Measurements from ENCODE around the gene TNFRSF1B. TPM values are rescaled to one million over a fixed set of nuclear protein-coding genes. Genes with fewer than 3 reads are reported as not detected.
A peak's percentile ranks its signal among the peaks of the same experiment; 100 is the strongest.

Gene TNFRSF1B
- total RNA-seq, 4 donors from 2014 or later, result 37.1 to 92.8 (median 64.0) TPM

DNA sequence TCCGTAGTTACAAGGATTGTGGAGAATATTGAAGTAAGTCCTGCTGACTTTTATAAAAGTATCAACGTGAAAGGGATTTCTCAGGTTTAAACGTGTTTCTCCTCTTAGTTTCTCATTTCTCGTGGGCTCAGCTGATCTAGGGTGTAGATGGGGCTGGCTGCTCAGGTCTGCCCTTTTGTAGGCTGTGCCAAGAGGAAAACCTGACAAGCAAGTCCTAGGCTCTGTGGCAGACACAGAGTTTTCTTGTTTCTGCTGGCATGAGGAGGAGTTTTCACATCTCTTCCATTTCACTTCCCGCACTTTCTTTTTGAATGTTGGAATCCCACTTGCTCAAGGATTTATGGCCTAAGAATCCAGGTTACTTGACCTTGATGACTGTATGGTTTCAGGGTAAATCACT, 77.8 kb downstream of the TNFRSF1B start:
- no peaks in the 10 kb centered on the region for H3K27me3 ChIP-seq
- TF ChIP-seq CTCF (IDR thresholded peaks at IDR 0.05) (no peak), POLR2A (IDR thresholded peaks at IDR 0.05) (no peak)
- no peak overlapping the region for H3K27ac ChIP-seq
- peaks cover 0 to 72% (median 4%) of the 10 kb centered on the region in 3 donors for H3K36me3 ChIP-seq
- DNase-seq, result no peak
- no peak overlapping the region for H3K4me3 ChIP-seq
- H3K9me3 ChIP-seq, result no peaks in the 10 kb centered on the region
- no peaks in the 10 kb centered on the region for H3K4me1 ChIP-seq

DNA sequence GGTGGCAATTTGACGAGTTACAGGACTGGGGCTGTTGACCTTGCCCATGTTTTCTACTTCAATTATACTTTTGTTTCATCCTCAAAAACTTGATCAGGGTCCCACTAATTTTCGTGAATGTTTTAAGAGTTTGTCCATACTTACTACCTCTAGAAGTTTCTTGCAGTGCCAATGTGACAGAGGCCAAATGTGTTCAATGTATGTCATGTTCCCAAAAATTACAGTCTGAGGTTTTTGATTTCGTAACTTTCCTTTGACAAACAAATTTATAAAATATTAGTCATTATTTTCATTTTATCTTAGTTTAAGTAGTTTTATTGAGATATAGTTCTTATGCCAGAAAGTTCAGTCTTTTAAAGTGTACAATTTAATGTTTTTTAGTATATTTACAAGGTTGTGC, 78.3 kb downstream of the TNFRSF1B start:
- H3K27me3 ChIP-seq, result no peaks in the 10 kb centered on the region
- DNase-seq, result no peak
- H3K4me1 ChIP-seq, result no peaks in the 10 kb centered on the region

GRCh38 chr1:12245733-12246132, 78.9 kb downstream of the TNFRSF1B start:
- H3K27me3 ChIP-seq, result no peaks in the 10 kb centered on the region
- H3K4me3 ChIP-seq, result no peak overlapping the region
- H3K27ac ChIP-seq, result peak overlapping the region in 1 of 4 donors; percentile 3
- H3K4me1 ChIP-seq, result no peaks in the 10 kb centered on the region
- peaks cover 0 to 82% (median 4%) of the 10 kb centered on the region in 3 donors for H3K36me3 ChIP-seq
- no peak for TF ChIP-seq POLR2A (IDR thresholded peaks at IDR 0.05)
- no peak for TF ChIP-seq CTCF (IDR thresholded peaks at IDR 0.05)
- H3K9me3 ChIP-seq, result no peaks in the 10 kb centered on the region
- DNase-seq, result no peak

More for the DNA sequence above, 78.3 kb downstream of the TNFRSF1B start:
- Histone ChIP-seq H3K36me3 (peaks cover 0 to 77% (median 4%) of the 10 kb centered on the region in 3 donors), H3K9me3 (no peaks in the 10 kb centered on the region), H3K4me3 (no peak overlapping the region), H3K27ac (no peak overlapping the region)
- no peak for TF ChIP-seq CTCF (IDR thresholded peaks at IDR 0.05)
- no peak for TF ChIP-seq POLR2A (IDR thresholded peaks at IDR 0.05)

DNA sequence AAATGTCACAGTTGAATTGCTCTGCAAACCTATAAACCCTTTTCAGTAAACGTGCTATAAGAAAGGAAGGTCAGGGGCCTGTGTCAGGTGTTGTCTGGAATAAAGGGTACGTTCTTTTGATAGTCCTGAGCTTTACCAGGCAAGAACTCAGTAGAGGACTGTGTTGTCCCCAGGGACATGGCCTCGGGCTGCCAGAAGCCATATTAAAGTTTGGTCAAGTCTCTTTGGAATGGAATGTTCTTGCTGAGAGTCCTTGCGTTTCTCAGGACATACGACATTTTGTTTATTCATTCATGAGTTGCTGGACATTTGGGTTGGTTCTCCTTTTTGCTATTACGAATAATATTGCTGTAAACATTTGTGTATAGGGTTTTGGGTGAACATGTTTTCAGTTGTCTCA, 79.8 kb downstream of the TNFRSF1B start:
- no peaks in the 10 kb centered on the region for H3K27me3 ChIP-seq

DNA sequence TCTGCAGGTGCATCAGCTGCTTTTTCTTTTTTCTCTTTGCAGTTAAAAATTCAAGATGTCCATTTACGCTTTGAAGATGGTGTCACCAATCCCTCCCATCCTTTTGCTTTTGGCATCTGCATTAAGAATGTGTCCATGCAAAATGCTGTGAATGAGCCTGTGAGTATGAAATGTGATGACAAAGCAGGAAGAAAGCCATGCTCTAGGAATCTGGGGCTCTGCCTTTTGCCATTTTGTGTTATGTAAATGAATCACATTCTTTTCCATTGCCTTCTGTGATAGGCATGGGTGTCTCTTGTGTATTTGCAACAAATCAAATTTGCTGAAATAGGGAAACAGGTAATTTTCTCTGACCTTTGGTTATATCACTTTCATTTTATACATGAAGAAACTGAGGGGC, 82.4 kb downstream of the TNFRSF1B start:
- no peak overlapping the region for H3K4me3 ChIP-seq
- H3K36me3 ChIP-seq, result peaks cover 0 to 80% (median 4%) of the 10 kb centered on the region in 3 donors
- no peaks in the 10 kb centered on the region for H3K4me1 ChIP-seq
- DNase-seq, result no peak
- no peak overlapping the region for H3K27ac ChIP-seq
- no peaks in the 10 kb centered on the region for H3K9me3 ChIP-seq
- no peaks in the 10 kb centered on the region for H3K27me3 ChIP-seq
- TF ChIP-seq CTCF (IDR thresholded peaks at IDR 0.05) (no peak), POLR2A (IDR thresholded peaks at IDR 0.05) (no peak)

More for the DNA sequence above, 79.8 kb downstream of the TNFRSF1B start:
- Histone ChIP-seq H3K4me3 (no peak overlapping the region), H3K9me3 (no peaks in the 10 kb centered on the region), H3K4me1 (no peaks in the 10 kb centered on the region), H3K27ac (no peak overlapping the region), H3K36me3 (peaks cover 0 to 80% (median 4%) of the 10 kb centered on the region in 3 donors)
- TF ChIP-seq CTCF (IDR thresholded peaks at IDR 0.05), result no peak
- DNase-seq, result no peak

DNA sequence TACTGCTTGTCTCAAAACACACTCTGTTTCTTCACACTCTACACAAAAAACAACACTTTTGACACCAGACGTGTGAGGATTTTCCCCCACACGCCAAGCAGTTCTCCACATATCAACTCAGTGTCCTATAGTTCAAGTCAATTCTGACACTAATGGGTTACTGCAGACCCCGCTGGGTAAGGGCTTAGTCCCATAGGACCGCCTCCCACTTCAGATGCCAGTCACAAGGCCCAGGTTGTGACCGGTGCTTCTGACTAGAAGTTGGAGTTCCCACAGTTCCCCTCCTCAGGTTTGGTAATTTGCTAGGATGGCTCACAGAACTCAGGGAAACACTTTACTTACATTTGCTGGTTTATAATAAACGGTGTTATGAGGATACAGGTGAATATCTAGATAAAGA, 83.0 kb downstream of the TNFRSF1B start:
- DNase-seq, result no peak
- TF ChIP-seq POLR2A (IDR thresholded peaks at IDR 0.05), result no peak
- TF ChIP-seq CTCF (IDR thresholded peaks at IDR 0.05), result no peak
- peaks cover 0 to 75% (median 4%) of the 10 kb centered on the region in 3 donors for H3K36me3 ChIP-seq
- no peak overlapping the region for H3K27ac ChIP-seq
- no peak overlapping the region for H3K4me3 ChIP-seq
- no peaks in the 10 kb centered on the region for H3K9me3 ChIP-seq
- H3K27me3 ChIP-seq, result no peaks in the 10 kb centered on the region
- H3K4me1 ChIP-seq, result no peaks in the 10 kb centered on the region
